ENCODE data around the gene PLA2G7.

Gene PLA2G7

DNA sequence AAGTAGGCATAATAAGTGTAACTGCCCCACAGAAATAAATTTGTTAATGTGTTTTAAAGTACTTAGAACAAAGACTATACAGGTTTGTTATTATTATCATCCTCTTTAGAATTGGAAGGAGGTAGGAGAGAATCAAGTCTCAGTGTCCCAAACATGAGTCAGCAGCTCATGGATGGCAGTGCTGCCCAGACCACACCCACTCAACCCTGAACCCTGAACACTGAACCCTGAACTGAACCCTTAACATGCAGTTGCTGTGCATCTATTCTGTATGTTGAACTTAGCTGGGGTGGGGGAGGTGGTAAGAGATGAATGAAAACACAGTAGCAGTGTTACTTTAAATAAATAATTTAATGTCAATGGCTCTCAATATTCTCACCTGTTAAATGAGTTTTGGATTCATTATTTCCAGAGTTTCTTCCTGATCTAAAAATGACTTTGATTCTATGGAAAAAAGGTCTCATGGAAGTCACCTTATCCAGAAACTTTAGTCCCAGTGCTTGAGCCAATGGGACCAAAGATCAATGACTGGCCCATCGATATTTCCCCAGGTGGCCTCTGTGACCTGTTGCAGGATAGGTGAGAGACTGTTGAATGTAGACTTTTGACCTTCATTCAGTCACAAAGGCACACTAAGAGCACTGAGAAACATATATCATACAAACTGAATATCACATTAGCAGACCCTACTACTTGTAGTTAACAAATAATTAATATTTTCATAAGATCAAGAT lies 8.4 kb upstream of the PLA2G7 start:
- TF ChIP-seq, protein P1, sequence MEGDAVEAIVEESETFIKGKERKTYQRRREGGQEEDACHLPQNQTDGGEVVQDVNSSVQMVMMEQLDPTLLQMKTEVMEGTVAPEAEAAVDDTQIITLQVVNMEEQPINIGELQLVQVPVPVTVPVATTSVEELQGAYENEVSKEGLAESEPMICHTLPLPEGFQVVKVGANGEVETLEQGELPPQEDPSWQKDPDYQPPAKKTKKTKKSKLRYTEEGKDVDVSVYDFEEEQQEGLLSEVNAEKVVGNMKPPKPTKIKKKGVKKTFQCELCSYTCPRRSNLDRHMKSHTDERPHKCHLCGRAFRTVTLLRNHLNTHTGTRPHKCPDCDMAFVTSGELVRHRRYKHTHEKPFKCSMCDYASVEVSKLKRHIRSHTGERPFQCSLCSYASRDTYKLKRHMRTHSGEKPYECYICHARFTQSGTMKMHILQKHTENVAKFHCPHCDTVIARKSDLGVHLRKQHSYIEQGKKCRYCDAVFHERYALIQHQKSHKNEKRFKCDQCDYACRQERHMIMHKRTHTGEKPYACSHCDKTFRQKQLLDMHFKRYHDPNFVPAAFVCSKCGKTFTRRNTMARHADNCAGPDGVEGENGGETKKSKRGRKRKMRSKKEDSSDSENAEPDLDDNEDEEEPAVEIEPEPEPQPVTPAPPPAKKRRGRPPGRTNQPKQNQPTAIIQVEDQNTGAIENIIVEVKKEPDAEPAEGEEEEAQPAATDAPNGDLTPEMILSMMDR (IDR thresholded peaks at IDR 0.05), result no peak
- intact Hi-C loops (cut with DNase I; ENCODE audit: low total_unique reads), result no loop called here
- no peak overlapping the region for H3K27ac ChIP-seq
- no peaks in the 10 kb centered on the region for H3K9me3 ChIP-seq
- DNase-seq, result no peak
- H3K36me3 ChIP-seq, result no peaks in the 10 kb centered on the region
- H3K27me3 ChIP-seq, result no peaks in the 10 kb centered on the region
- H3K4me1 ChIP-seq, result no peaks in the 10 kb centered on the region
- H3K4me3 ChIP-seq, result no peak overlapping the region

DNA sequence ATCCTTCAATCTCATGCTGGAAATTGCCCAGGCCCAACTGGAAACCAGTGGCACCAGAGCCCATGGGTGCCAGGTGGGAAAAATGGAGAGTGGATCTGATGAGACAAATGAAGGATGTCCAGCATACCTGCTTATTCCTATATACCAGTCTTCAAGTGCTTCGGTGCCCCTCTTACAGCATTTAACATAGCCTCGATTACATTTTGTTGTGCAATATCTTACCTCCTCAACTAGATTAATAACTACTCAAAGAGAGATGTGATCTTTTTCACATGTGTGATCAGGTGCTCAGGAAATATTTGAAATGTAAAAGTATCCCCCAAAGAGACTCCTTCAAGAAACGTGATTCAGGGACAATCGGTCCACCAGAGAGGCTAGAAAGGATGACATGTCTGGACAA lies 6.7 kb upstream of the PLA2G7 start:
- Histone ChIP-seq H3K4me1 (no peaks in the 10 kb centered on the region), H3K9me3 (no peaks in the 10 kb centered on the region), H3K27me3 (peaks cover 0 to 9% of the 10 kb centered on the region in 2 donors), H3K27ac (no peak overlapping the region), H3K4me3 (no peak overlapping the region), H3K36me3 (no peaks in the 10 kb centered on the region)
- intact Hi-C loops (cut with DNase I; ENCODE audit: low total_unique reads), result no loop called here
- TF ChIP-seq, protein P1 (IDR thresholded peaks at IDR 0.05), result no peak
- no peak for DNase-seq

DNA sequence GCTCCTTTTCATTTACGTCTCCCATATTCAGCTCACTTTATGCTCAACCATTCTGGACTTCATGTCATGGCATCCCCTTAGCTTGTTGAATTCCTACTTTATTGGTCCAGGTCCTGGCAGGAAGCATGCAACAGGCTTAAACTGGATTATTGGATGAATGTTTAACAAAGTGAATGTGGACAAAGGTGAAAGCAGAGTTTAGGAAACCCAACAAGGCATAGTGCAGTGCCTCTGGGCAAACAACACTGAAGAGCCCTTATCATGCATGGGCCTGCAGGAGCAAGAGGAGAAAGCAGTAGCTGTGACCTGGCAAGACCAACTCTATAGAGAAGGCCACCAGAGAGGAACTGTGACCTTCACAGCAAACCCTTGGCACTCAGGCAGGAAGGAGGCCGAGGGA lies 6.3 kb upstream of the PLA2G7 start:
- H3K27me3 ChIP-seq, result peaks cover 0 to 10% of the 10 kb centered on the region in 2 donors
- H3K9me3 ChIP-seq, result no peaks in the 10 kb centered on the region
- no peak for DNase-seq
- intact Hi-C loops (cut with DNase I; ENCODE audit: low total_unique reads), result no loop called here
- no peak overlapping the region for H3K27ac ChIP-seq
- H3K4me3 ChIP-seq, result no peak overlapping the region
- TF ChIP-seq, protein P1 (IDR thresholded peaks at IDR 0.05), result no peak
- no peaks in the 10 kb centered on the region for H3K36me3 ChIP-seq
- no peaks in the 10 kb centered on the region for H3K4me1 ChIP-seq

DNA sequence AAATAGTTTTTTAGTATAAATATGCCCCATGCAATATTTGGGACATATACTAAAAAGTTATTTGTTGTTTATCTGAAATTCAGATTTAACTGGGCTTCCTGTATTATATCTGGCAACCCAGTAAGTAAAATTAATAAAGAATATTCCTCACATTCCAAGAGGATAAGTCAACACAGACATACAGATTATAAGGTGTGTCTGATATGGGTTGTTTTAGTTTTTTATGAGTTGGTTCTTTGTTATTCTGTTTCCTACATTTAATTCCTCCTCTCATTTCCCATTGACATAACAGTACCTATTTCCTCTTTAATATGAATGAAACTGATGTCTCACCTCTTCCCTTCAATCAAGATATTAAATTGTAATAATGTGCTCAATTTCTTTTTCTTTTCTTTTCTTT lies 1.7 kb upstream of the PLA2G7 start:
- Histone ChIP-seq H3K27ac (no peak overlapping the region), H3K9me3 (no peaks in the 10 kb centered on the region), H3K36me3 (no peaks in the 10 kb centered on the region), H3K4me3 (no peak overlapping the region), H3K4me1 (peaks cover 0 to 15% (median 11%) of the 10 kb centered on the region in 4 donors), H3K27me3 (peaks cover 0 to 23% of the 10 kb centered on the region in 2 donors)
- intact Hi-C loops (cut with DNase I; ENCODE audit: low total_unique reads), result no loop called here
- DNase-seq, result no peak
- TF ChIP-seq, protein P1 (IDR thresholded peaks at IDR 0.05), result no peak

DNA sequence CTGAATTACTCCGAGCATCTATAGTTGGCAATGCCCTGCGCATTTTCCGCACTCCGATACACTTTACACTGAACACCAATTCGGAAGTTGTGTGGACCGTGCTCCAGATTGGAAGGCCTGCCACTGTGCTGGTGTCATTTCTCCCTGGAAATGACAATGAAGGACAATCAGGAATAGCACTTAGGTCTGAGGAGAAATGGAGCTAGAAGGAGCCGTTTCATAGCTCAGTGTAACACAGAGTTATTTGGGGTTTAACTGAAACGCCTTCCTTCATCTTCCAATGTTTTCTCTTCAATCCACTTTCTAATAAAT lies 501 bp upstream of the PLA2G7 start:
- Histone ChIP-seq H3K27me3 (peaks cover 0 to 23% of the 10 kb centered on the region in 2 donors), H3K4me3 (peak overlapping the region; percentile 53 to 68), H3K9me3 (no peaks in the 10 kb centered on the region), H3K4me1 (peaks cover 0 to 15% (median 11%) of the 10 kb centered on the region in 4 donors), H3K36me3 (no peaks in the 10 kb centered on the region), H3K27ac (no peak overlapping the region)
- TF ChIP-seq, protein P1 (IDR thresholded peaks at IDR 0.05), result no peak
- no peak for DNase-seq
- intact Hi-C loops (cut with DNase I; ENCODE audit: low total_unique reads), result no loop called here

Measured in tibial artery (tissue), 4 donors.